Activated CD8-positive, alpha-beta T cell treated with anti-CD3 and anti-CD28 coated beads for 36 hours (primary cell): ENCODE data around the gene AUTS2. TPM values are rescaled to one million over a fixed set of nuclear protein-coding genes. Genes with fewer than 3 reads are reported as not detected.

Experiments
- ATAC-seq: fragments of 200-7000 bp; cut with Tn5 transposase; one replicate; pipeline ENCODE4 v1.10.0; 2021; ENCODE audit warnings: mild to moderate bottlenecking, moderate library complexity
- CTCF ChIA-PET: fragments of 350-600 bp; sonication (Branson Sonifier 250); formaldehyde crosslinking; loops from one replicate; lab custom pipeline; 2021; ENCODE audit warnings: antibody characterized with exemption; lab: Charles Lee
- POLR2A ChIA-PET: fragments of 350-600 bp; sonication (Branson Sonifier 250); formaldehyde crosslinking; loops from one replicate; lab custom pipeline; 2021; ENCODE audit warnings: antibody characterized with exemption; lab: Charles Lee
- DNase-seq: peaks from one replicate; pipeline ENCODE4 v3.0.0-alpha.2; 2020
- H3K27ac Mint-ChIP-seq: one replicate; pipeline ENCODE4 v1.8.0; 2021; ENCODE audit warnings: mild to moderate bottlenecking, mixed read lengths
- H3K27me3 Mint-ChIP-seq: one replicate; pipeline ENCODE4 v1.8.0; 2021; ENCODE audit warnings: mixed read lengths
- H3K36me3 Mint-ChIP-seq: one replicate; pipeline ENCODE4 v1.8.0; 2021; ENCODE audit warnings: low read depth, mixed read lengths
- H3K4me1 Mint-ChIP-seq: one replicate; pipeline ENCODE4 v1.8.0; 2021; ENCODE audit warnings: low read depth, mixed read lengths
- H3K4me3 Mint-ChIP-seq: one replicate; pipeline ENCODE4 v1.8.0; 2021; ENCODE audit warnings: mild to moderate bottlenecking, moderate library complexity, mixed read lengths
- H3K9me3 Mint-ChIP-seq: one replicate; pipeline ENCODE4 v1.8.0; 2021; ENCODE audit warnings: mixed read lengths
- CTCF ChIP-seq: fragments of 200-600 bp; IDR thresholded peaks from one replicate; pipeline ENCODE4 v1.8.0; 2022; ENCODE audit warnings: antibody characterized with exemption, mild to moderate bottlenecking
- intact Hi-C: fragments of 100-400 bp; cut with micrococcal nuclease; formaldehyde crosslinking; loops from one replicate; pipeline ENCODE4 v1.10.0; 2022
- total RNA-seq, 2 experiments: library from RNA; stranded (reverse); gene quantifications; one replicate each; pipeline ENCODE4 v1.2.3, GENCODE V29; 2021

AUTS2 gene
- total RNA-seq, 2 experiments from 2014 or later: 3.1 to 3.3 TPM

- intact Hi-C loops: no loop called here
- POLR2A ChIA-PET: no interaction called here
- H3K4me1 Mint-ChIP-seq: peaks cover 3% of the 10 kb centered on the region
Measured at GRCh38 chr7:70349031-70349430, 750.8 kb downstream of the AUTS2 start.

GRCh38 chr7:70349819-70350218 is 751.5 kb downstream of the AUTS2 start:
- TF ChIP-seq CTCF: no peak
- Mint-ChIP-seq H3K4me3 (no peak overlapping the region), H3K9me3 (peaks cover 2% of the 10 kb centered on the region), H3K36me3 (no peaks in the 10 kb centered on the region), H3K4me1 (peaks cover 4% of the 10 kb centered on the region), H3K27me3 (no peaks in the 10 kb centered on the region), H3K27ac (no peak overlapping the region)
- ChIA-PET POLR2A (no interaction called here), CTCF (no interaction called here)
- intact Hi-C loops: no loop called here
- DNase-seq (no peak), ATAC-seq (no peak)

More at GRCh38 chr7:70349031-70349430, 750.8 kb downstream of the AUTS2 start:
- ATAC-seq: no peak
- Mint-ChIP-seq H3K9me3 (peaks cover 2% of the 10 kb centered on the region), H3K27me3 (no peaks in the 10 kb centered on the region), H3K36me3 (no peaks in the 10 kb centered on the region), H3K27ac (no peak overlapping the region), H3K4me3 (no peak overlapping the region)
- no peak for DNase-seq
- TF ChIP-seq CTCF: no peak
- CTCF ChIA-PET: no interaction called here

GRCh38 chr7:70352088-70352487 is 753.8 kb downstream of the AUTS2 start:
- DNase-seq: no peak
- CTCF ChIA-PET: no interaction called here
- POLR2A ChIA-PET: no interaction called here
- H3K36me3 Mint-ChIP-seq: no peaks in the 10 kb centered on the region
- intact Hi-C loops: no loop called here
- H3K27ac Mint-ChIP-seq: no peak overlapping the region
- peaks cover 2% of the 10 kb centered on the region for H3K9me3 Mint-ChIP-seq
- H3K4me3 Mint-ChIP-seq: no peak overlapping the region
- TF ChIP-seq CTCF: no peak
- peaks cover 3% of the 10 kb centered on the region for H3K4me1 Mint-ChIP-seq
- ATAC-seq: no peak
- H3K27me3 Mint-ChIP-seq: no peaks in the 10 kb centered on the region

GRCh38 chr7:70352906-70353305 is 754.6 kb downstream of the AUTS2 start:
- Mint-ChIP-seq H3K9me3 (peaks cover 2% of the 10 kb centered on the region), H3K27ac (no peak overlapping the region), H3K27me3 (no peaks in the 10 kb centered on the region), H3K4me1 (peaks cover 3% of the 10 kb centered on the region), H3K4me3 (no peak overlapping the region), H3K36me3 (no peaks in the 10 kb centered on the region)
- intact Hi-C loops: no loop called here
- DNase-seq: no peak
- no peak for ATAC-seq
- no peak for TF ChIP-seq CTCF
- ChIA-PET POLR2A (no interaction called here), CTCF (no interaction called here)

- DNase-seq (no peak), ATAC-seq (no peak)
- POLR2A ChIA-PET: no interaction called here
- intact Hi-C loops: no loop called here
- Mint-ChIP-seq H3K27me3 (no peaks in the 10 kb centered on the region), H3K9me3 (peaks cover 2% of the 10 kb centered on the region), H3K4me3 (no peak overlapping the region), H3K27ac (no peak overlapping the region), H3K4me1 (peaks cover 3% of the 10 kb centered on the region), H3K36me3 (no peaks in the 10 kb centered on the region)
- no peak for TF ChIP-seq CTCF
- CTCF ChIA-PET: no interaction called here
Measured at GRCh38 chr7:70353330-70353945, 755.2 kb downstream of the AUTS2 start.
